DMS79 (cell line): ENCODE results near the gene PRIMA1.

Experiments used
- DNase-seq: peaks from one replicate; lab custom pipeline; 2025; lab: John Stamatoyannopoulos, UW

PRIMA1 gene

GRCh38 chr14:93675651-93676050 is 112.6 kb downstream of the PRIMA1 start:
- DNase-seq, result no peak

- no peak for DNase-seq
These were observed 113.9 kb downstream of the PRIMA1 start for GRCh38 chr14:93674343-93674742.

DNA sequence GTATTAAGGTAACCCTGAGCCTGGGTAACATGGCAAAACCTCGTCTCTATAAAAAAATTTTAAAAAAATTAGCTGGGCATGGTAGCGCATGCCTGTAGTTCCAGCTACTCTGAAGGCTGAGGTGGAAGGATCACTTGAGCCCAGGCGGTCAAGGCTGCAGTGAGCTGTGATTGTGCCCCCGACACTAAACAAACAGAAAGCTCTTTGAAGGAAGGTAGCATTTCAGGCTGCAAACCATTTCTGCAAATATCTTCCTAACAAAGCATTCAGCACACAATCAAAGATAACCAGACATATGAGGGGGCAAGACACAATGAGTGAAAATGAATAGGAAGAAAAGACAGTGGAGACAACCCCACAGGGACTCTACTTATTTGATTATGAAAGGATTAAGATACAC is 118.7 kb downstream of the PRIMA1 start:
- no peak for DNase-seq
